Heart right ventricle (tissue), 16 donors: Measurements from ENCODE around the gene KRTAP3-3. TPM values are rescaled to one million over a fixed set of nuclear protein-coding genes. Genes with fewer than 3 reads are reported as not detected.

ENCODE experiments used
- ATAC-seq, 8 donors: fragments of 200-7000 bp; cut with Tn5 transposase; one replicate each; pipeline ENCODE4 v1.9.1; 2020; ENCODE audit warnings: mild to moderate bottlenecking in 8 of 8, moderate library complexity in 8 of 8, moderate number of reproducible peaks in 1 of 8
- DNase-seq, 2 donors: peaks; one replicate each; pipeline ENCODE4 v3.0.0-alpha.2; 2020
- H3K27ac ChIP-seq, 10 donors: fragments of 200-600 bp; sonication (generic) in 2 of 10; one replicate each; pipeline versions ENCODE4 v1.5.0 to v1.8.0; 2020 to 2022; ENCODE audit warnings: mild to moderate bottlenecking in 3 of 10
- H3K27me3 ChIP-seq, 7 donors: fragments of 200-600 bp; one replicate each; pipeline ENCODE4 v1.8.0; 2021 to 2022; ENCODE audit warnings: mild to moderate bottlenecking in 2 of 7
- H3K36me3 ChIP-seq, 9 donors: fragments of 200-600 bp; sonication (generic) in 1 of 9; one replicate each; pipeline versions ENCODE4 v1.5.0 to v1.8.0; 2020 to 2022; ENCODE audit warnings: mild to moderate bottlenecking in 2 of 9
- H3K4me1 ChIP-seq, 9 donors: fragments of 200-600 bp; sonication (generic) in 1 of 9; one replicate each; pipeline versions ENCODE4 v1.5.0 to v1.8.0; 2020 to 2022; ENCODE audit warnings: mild to moderate bottlenecking in 4 of 9
- H3K4me3 ChIP-seq, 10 donors: fragments of 200-600 bp; sonication (generic) in 2 of 10; one replicate each; pipeline versions ENCODE4 v1.5.0 to v1.8.0; 2020 to 2022; ENCODE audit warnings: mild to moderate bottlenecking in 7 of 10, moderate library complexity in 2 of 10
- H3K9me3 ChIP-seq, 11 donors: fragments of 200-600 bp in 10 of 11; sonication (generic) in 2 of 11; one replicate each; pipeline versions ENCODE4 v1.5.0 to v1.8.0; 2013 to 2022; ENCODE audit warnings: mild to moderate bottlenecking in 2 of 11, control low read depth in 1 of 11, moderate library complexity in 1 of 11
- CTCF ChIP-seq, 9 donors: fragments of 200-600 bp; sonication (generic) in 2 of 9; IDR thresholded peaks; one replicate each; pipeline versions ENCODE4 v1.5.0 to v1.8.0; 2021 to 2022; ENCODE audit warnings: antibody characterized with exemption in 9 of 9, mild to moderate bottlenecking in 5 of 9, moderate library complexity in 1 of 9
- WGBS, 2 donors: extraction: QIAGEN DNeasy Blood & Tissue Kit; methylation state at CpG; one replicate each; pipeline ENCODE4 v1.1.7; 2013; ENCODE audit warnings: inconsistent platforms in 1 of 2; 5-methylcytosine and 5-hydroxymethylcytosine counted together
- intact Hi-C, 10 donors: fragments of 100-400 bp; cut with DNase I; formaldehyde crosslinking; loops; one replicate each; pipeline versions ENCODE4 v1.11.1 to v1.14.2; 2022
- polyA plus RNA-seq, 2 donors: library from polyadenylated mRNA; stranded (reverse); fragments of 200-250 nt; gene quantifications; one replicate each; pipeline ENCODE4 v1.2.3, GENCODE V29; 2013
- total RNA-seq, 10 donors: library from RNA; stranded (reverse); fragmentation: NEBNext Ultra II Directional in 3 of 10; extraction: Animal tissue kit (Norgen Biotek cat#: 25700) in 3 of 10; gene quantifications; one replicate each; pipeline versions ENCODE4 v1.2.1 to v1.2.4, GENCODE V29; 2021 to 2023
- donor health status: Arrhythmogenic right ventricular cardiomyopathy.
- donor health status: ischemic (EF 13 %, LVEDD 7.1; RV severe dilation, severe dysfunction).
- donor health status: healthy with polysubstance abuse.
- donor health status: DM: no; HTN: yes; CAD: no.
- donor health status: DM: no; HTN: no; CAD: no.
- donor health status: ischemic (EF 25% LVEDD 6.9; RV normal size, moderate dysfunction).
- donor health status: ischemic (EF 25% LVEDD 5.7; RV mildly dilated, moderate dysfunction).
- donor health status: healthy.
- donor health status: DM: yes; HTN: yes; CAD: no.
- donor health status: Ischemic cardiomyopathy.
- donor health status: ischemic (EF 35%, LVEDD 5.7; RV mildly dilated, moderate dysfunction).
- donor health status: nonischemic (EF 11% LVEDD 7.7; RV severe dilation, severe dysfunction).
- donor health status: DM: yes; HTN: yes; CAD: no.
- donor health status: PGD.
- donor health status: ischemic (EF 29% LVEDD 5.4; RV normal size, mild dysfunction).
- donor health status: nonischemic (EF 23%, LVEDD 6.1; RV moderate dilation, normal function).

The KRTAP3-3 gene
- total and polyA plus RNA-seq, 12 donors, result not detected

- ATAC-seq (no peak), DNase-seq (no peak)
- no peaks in the 10 kb centered on the region for H3K36me3 ChIP-seq
- H3K4me3 ChIP-seq, result no peak overlapping the region
- no peak overlapping the region for H3K27ac ChIP-seq
- intact Hi-C loops, result no loop called here
- WGBS, 2 donors, result 81 to 85% methylated on average over 1 of the region's 1 CpG
- peaks cover 0 to 3% (median 0%) of the 10 kb centered on the region in 7 donors for H3K27me3 ChIP-seq
- no peak for TF ChIP-seq CTCF (IDR thresholded peaks at IDR 0.05)
- peaks cover 0 to 5% (median 0%) of the 10 kb centered on the region in 9 donors for H3K4me1 ChIP-seq
- no peaks in the 10 kb centered on the region for H3K9me3 ChIP-seq
Measured at GRCh38 chr17:41009936-41010335, 16.0 kb upstream of the KRTAP3-3 start.

GRCh38 chr17:41009301-41009760 lies 15.4 kb upstream of the KRTAP3-3 start:
- ATAC-seq, result no peak
- TF ChIP-seq CTCF (IDR thresholded peaks at IDR 0.05), result no peak
- no peak overlapping the region for H3K27ac ChIP-seq
- 44 to 46% methylated on average over 4 of the region's 4 CpGs for WGBS, 2 donors
- H3K27me3 ChIP-seq, result peaks cover 0 to 3% (median 0%) of the 10 kb centered on the region in 7 donors
- no peak overlapping the region for H3K4me3 ChIP-seq
- H3K9me3 ChIP-seq, result no peaks in the 10 kb centered on the region
- H3K36me3 ChIP-seq, result no peaks in the 10 kb centered on the region
- H3K4me1 ChIP-seq, result peaks cover 0 to 5% (median 0%) of the 10 kb centered on the region in 9 donors
- DNase-seq, result no peak
- intact Hi-C loops, result no loop called here

GRCh38 chr17:41008811-41009210 lies 14.8 kb upstream of the KRTAP3-3 start, which contains the start of gene KRTAP3-1:
KRTAP3-1 (minus strand) TSS chr17:41009128; CDS start chr17:41009074, 54 bp downstream.
- intact Hi-C loops, result no loop called here
- Histone ChIP-seq H3K27me3 (peaks cover 0 to 8% (median 0%) of the 10 kb centered on the region in 7 donors), H3K27ac (no peak within 1 kb of the TSS), H3K36me3 (no peaks in the 10 kb centered on the region), H3K4me1 (peaks cover 0 to 5% (median 0%) of the 10 kb centered on the region in 9 donors), H3K9me3 (no peaks in the 10 kb centered on the region), H3K4me3 (no peak within 1 kb of the TSS)
- no peak for DNase-seq
- TF ChIP-seq CTCF (IDR thresholded peaks at IDR 0.05), result no peak
- ATAC-seq, result no peak
- 79 to 82% methylated on average over 8 of the region's 8 CpGs for WGBS, 2 donors

- H3K4me3 ChIP-seq, result no peak overlapping the region
- H3K9me3 ChIP-seq, result peaks cover 0 to 3% (median 0%) of the 10 kb centered on the region in 11 donors
- ATAC-seq (no peak), DNase-seq (no peak)
- H3K27ac ChIP-seq, result no peak overlapping the region
- H3K27me3 ChIP-seq, result peaks cover 0 to 21% (median 7%) of the 10 kb centered on the region in 7 donors
- no peak for TF ChIP-seq CTCF (IDR thresholded peaks at IDR 0.05)
- no peaks in the 10 kb centered on the region for H3K4me1 ChIP-seq
- H3K36me3 ChIP-seq, result no peaks in the 10 kb centered on the region
- intact Hi-C loops, result no loop called here
- WGBS, 2 donors, result 77 to 86% methylated on average over 3 of the region's 3 CpGs
Measured at GRCh38 chr17:41004397-41004796, 10.4 kb upstream of the KRTAP3-3 start.
